ENCODE data around the gene LUC7L2. TPM values are rescaled to one million over a fixed set of nuclear protein-coding genes. Genes with fewer than 3 reads are reported as not detected.

LUC7L2 gene
- total and polyA plus RNA-seq, 10 donors = 34.0 to 105 (median 77.7) TPM

GRCh38 chr7:139471740-139472353, 112.2 kb downstream of the LUC7L2 start:
- Histone ChIP-seq H3K36me3 (no peaks in the 10 kb centered on the region), H3K27me3 (replicated peaks in 1 of 7) (no peaks in the 10 kb centered on the region), H3K9me3 (peaks cover 0 to 22% (median 15%) of the 10 kb centered on the region in 8 donors), H3K4me3 (no peak overlapping the region), H3K4me1 (no peaks in the 10 kb centered on the region), H3K27ac (no peak overlapping the region)
- DNase-seq = no peak
- 71 to 85% (median 81%) methylated on average over 7 of the region's 7 CpGs for WGBS, 5 donors
- no peak for TF ChIP-seq POLR2AphosphoS5 (IDR thresholded peaks at IDR 0.05)
- TF ChIP-seq POLR2A (IDR thresholded peaks at IDR 0.05) = no peak
- TF ChIP-seq CTCF (IDR thresholded peaks at IDR 0.05 in 8 of 11, conservative IDR thresholded peaks at IDR 0.05 in 3 of 11) = no peak
- intact Hi-C loops (cut with DNase I; ENCODE audit: low total_unique reads) = no loop called here

Small RNA genes within 50 kb of the gene (small RNA-seq; reads per million reads assigned to genes)
- gene RNU6-206P = 0 reads per million in 4 donors
- 0 reads per million in 4 donors for gene RNU6-911P

Other genes with a start within 250 kb of the LUC7L2 start
- 10 to 100 TPM; 14.6 to 23.4 (median 19.1) TPM for gene UBN2, start 128.7 kb upstream of the LUC7L2 start, total RNA-seq
- 1 to 10 TPM; 1.2 to 2.0 (median 1.3) TPM for gene UBN2, start 128.7 kb upstream of the LUC7L2 start, polyA plus RNA-seq
- 10 to 100 TPM in 3 of 7 donors, 1 to 10 TPM in 4; 4.3 to 12.9 (median 8.8) TPM for gene FMC1, start 18.6 kb upstream of the LUC7L2 start, total RNA-seq
- 10 to 100 TPM; 21.2 to 26.2 (median 26.2) TPM for gene FMC1, start 18.6 kb upstream of the LUC7L2 start, polyA plus RNA-seq
- not detected for gene KLRG2, start 123.8 kb downstream of the LUC7L2 start, total RNA-seq
- gene KLRG2, start 123.8 kb downstream of the LUC7L2 start, polyA plus RNA-seq = under 1 TPM in 1 of 3 donors, not detected in 2; 0.03 TPM
- gene CLEC2L, start 163.8 kb downstream of the LUC7L2 start, total RNA-seq = not detected
- under 1 TPM in 1 of 3 donors, not detected in 2; 0.11 TPM for gene CLEC2L, start 163.8 kb downstream of the LUC7L2 start, polyA plus RNA-seq